Nephron (organoid): Measurements from ENCODE around the gene MPHOSPH10.
"Not testable (repeated sequence)": the region's sequence is repeated elsewhere in the genome, so short reads cannot be mapped to it uniquely, and the experiment has no call there.

Experiments used
- H3K27ac Mint-ChIP-seq, 3 experiments: 2 replicates each; pipeline ENCODE4 v1.8.0; 2020; ENCODE audit warnings: mixed read lengths in 3 of 3, mild to moderate bottlenecking in 2 of 3, moderate library complexity in 1 of 3
- H3K27me3 Mint-ChIP-seq: 2 replicates; pipeline ENCODE4 v1.8.0; 2021; ENCODE audit warnings: low read depth, mild to moderate bottlenecking, moderate library complexity, mixed read lengths
- H3K36me3 Mint-ChIP-seq: 2 replicates; pipeline ENCODE4 v1.8.0; 2020; ENCODE audit warnings: low read depth, mixed read lengths
- H3K4me1 Mint-ChIP-seq: 2 replicates; pipeline ENCODE4 v1.8.0; 2020; ENCODE audit warnings: mixed read lengths
- H3K4me3 Mint-ChIP-seq, 3 experiments: 2 replicates each; pipeline ENCODE4 v1.8.0; 2020; ENCODE audit warnings: mild to moderate bottlenecking in 3 of 3, mixed read lengths in 3 of 3, moderate library complexity in 2 of 3
- H3K9me3 Mint-ChIP-seq: 2 replicates; pipeline ENCODE4 v1.8.0; 2020; ENCODE audit warnings: mixed read lengths
- CTCF ChIP-seq, 3 experiments: fragments of 200-600 bp; sonication (generic); IDR thresholded peaks; one replicate each; pipeline ENCODE4 v1.5.0; 2021; ENCODE audit warnings: antibody characterized with exemption in 3 of 3; ENCODE audit not compliant: unreplicated experiment in 3 of 3

MPHOSPH10 gene

GRCh38 chr2:71125506-71126294, 4.7 kb upstream of the MPHOSPH10 start:
- H3K4me1 Mint-ChIP-seq: peaks cover 16% of the 10 kb centered on the region
- H3K9me3 Mint-ChIP-seq: no peaks in the 10 kb centered on the region
- H3K4me3 Mint-ChIP-seq: no peak overlapping the region
- no peak for TF ChIP-seq CTCF (IDR thresholded peaks at IDR 0.05; ENCODE audit: unreplicated experiment in 3 of 3)
- no peak overlapping the region for H3K27ac Mint-ChIP-seq
- peaks cover 30% of the 10 kb centered on the region for H3K36me3 Mint-ChIP-seq
- no peaks in the 10 kb centered on the region for H3K27me3 Mint-ChIP-seq

GRCh38 chr2:71126957-71127356, 3.5 kb upstream of the MPHOSPH10 start:
- H3K27ac Mint-ChIP-seq: no peak overlapping the region
- no peaks in the 10 kb centered on the region for H3K27me3 Mint-ChIP-seq
- no peaks in the 10 kb centered on the region for H3K9me3 Mint-ChIP-seq
- no peak for TF ChIP-seq CTCF (IDR thresholded peaks at IDR 0.05; ENCODE audit: unreplicated experiment in 3 of 3)
- H3K4me1 Mint-ChIP-seq: peaks cover 16% of the 10 kb centered on the region
- peaks cover 21% of the 10 kb centered on the region for H3K36me3 Mint-ChIP-seq
- peak overlapping the region in 2 of 3 experiments; percentile 30 to 41 for H3K4me3 Mint-ChIP-seq

- peaks cover 4% of the 10 kb centered on the region for H3K36me3 Mint-ChIP-seq
- H3K4me1 Mint-ChIP-seq: peaks cover 16% of the 10 kb centered on the region
- no peak for TF ChIP-seq CTCF (IDR thresholded peaks at IDR 0.05; ENCODE audit: unreplicated experiment in 3 of 3)
- H3K9me3 Mint-ChIP-seq: no peaks in the 10 kb centered on the region
- no peak overlapping the region for H3K4me3 Mint-ChIP-seq
- H3K27me3 Mint-ChIP-seq: no peaks in the 10 kb centered on the region
- no peak overlapping the region for H3K27ac Mint-ChIP-seq
Observed at GRCh38 chr2:71129114-71129901, 1.1 kb upstream of the MPHOSPH10 start.

- no peak overlapping the region for H3K27ac Mint-ChIP-seq
- TF ChIP-seq CTCF (IDR thresholded peaks at IDR 0.05; ENCODE audit: unreplicated experiment in 3 of 3): no peak
- H3K36me3 Mint-ChIP-seq: peaks cover 9% of the 10 kb centered on the region
- no peak overlapping the region for H3K4me3 Mint-ChIP-seq
- no peaks in the 10 kb centered on the region for H3K27me3 Mint-ChIP-seq
- peaks cover 16% of the 10 kb centered on the region for H3K4me1 Mint-ChIP-seq
- no peaks in the 10 kb centered on the region for H3K9me3 Mint-ChIP-seq
Observed at GRCh38 chr2:71129902-71130151, 607 bp upstream of the MPHOSPH10 start.

- no peaks in the 10 kb centered on the region for H3K9me3 Mint-ChIP-seq
- peaks cover 16% of the 10 kb centered on the region for H3K4me1 Mint-ChIP-seq
- no peak overlapping the region for H3K4me3 Mint-ChIP-seq
- H3K27me3 Mint-ChIP-seq: no peaks in the 10 kb centered on the region
- no peak for TF ChIP-seq CTCF (IDR thresholded peaks at IDR 0.05; ENCODE audit: unreplicated experiment in 3 of 3)
- no peak overlapping the region for H3K27ac Mint-ChIP-seq
- H3K36me3 Mint-ChIP-seq: peaks cover 10% of the 10 kb centered on the region
Observed at GRCh38 chr2:71130905-71131244, 441 bp downstream of the MPHOSPH10 start.

- H3K27me3 Mint-ChIP-seq, H3K9me3 Mint-ChIP-seq: not testable (repeated sequence)
Observed at GRCh38 chr2:71131387-71132166, 1.1 kb downstream of the MPHOSPH10 start.

More at GRCh38 chr2:71131387-71132166, 1.1 kb downstream of the MPHOSPH10 start:
- H3K27ac Mint-ChIP-seq, H3K4me3 Mint-ChIP-seq: not testable (repeated sequence)
- Mint-ChIP-seq H3K4me1 (peaks cover 16% of the 10 kb centered on the region), H3K36me3 (peaks cover 14% of the 10 kb centered on the region)
